ENCODE data around the gene CD44. TPM values are rescaled to one million over a fixed set of nuclear protein-coding genes. Genes with fewer than 3 reads are reported as not detected.
A peak's percentile ranks its signal among the peaks of the same experiment; 100 is the strongest.
"Not testable (repeated sequence)": the region's sequence is repeated elsewhere in the genome, so short reads cannot be mapped to it uniquely, and the experiment has no call there.

Gene CD44
- total RNA-seq, 1 donor from 2014 or later = 613 TPM

GRCh38 chr11:35218956-35219355 lies 80.0 kb downstream of the CD44 start:
- H3K27ac ChIP-seq = no peak overlapping the region
- H3K27me3 ChIP-seq (ENCODE audit: low read depth) = no peaks in the 10 kb centered on the region
- H3K4me1 ChIP-seq = peaks cover 8% of the 10 kb centered on the region
- no peak for TF ChIP-seq CTCF (IDR thresholded peaks at IDR 0.05)
- ATAC-seq = no peak
- intact Hi-C loops (cut with DNase I) = no loop called here
- no peak for DNase-seq
- H3K4me3 ChIP-seq = no peak overlapping the region
- H3K36me3 ChIP-seq = peaks cover 94% of the 10 kb centered on the region
- no peaks in the 10 kb centered on the region for H3K9me3 ChIP-seq

GRCh38 chr11:35223371-35223796 lies 84.4 kb downstream of the CD44 start:
- no peak overlapping the region for H3K27ac ChIP-seq
- H3K4me1 ChIP-seq = peaks cover 9% of the 10 kb centered on the region
- DNase-seq (no peak), ATAC-seq (no peak)
- no peaks in the 10 kb centered on the region for H3K9me3 ChIP-seq
- intact Hi-C loops (cut with DNase I) = no loop called here
- no peak for TF ChIP-seq CTCF (IDR thresholded peaks at IDR 0.05)
- no peak overlapping the region for H3K4me3 ChIP-seq
- H3K36me3 ChIP-seq = peaks cover 87% of the 10 kb centered on the region
- no peaks in the 10 kb centered on the region for H3K27me3 ChIP-seq (ENCODE audit: low read depth)

- H3K27me3 ChIP-seq (ENCODE audit: low read depth) = no peaks in the 10 kb centered on the region
- no peak overlapping the region for H3K27ac ChIP-seq
- DNase-seq (no peak), ATAC-seq (no peak)
- H3K36me3 ChIP-seq = peaks cover 86% of the 10 kb centered on the region
- H3K4me1 ChIP-seq = peaks cover 15% of the 10 kb centered on the region
- no peaks in the 10 kb centered on the region for H3K9me3 ChIP-seq
- intact Hi-C loops (cut with DNase I) = no loop called here
- no peak overlapping the region for H3K4me3 ChIP-seq
- no peak for TF ChIP-seq CTCF (IDR thresholded peaks at IDR 0.05)
Measured at GRCh38 chr11:35223991-35224390, 85.0 kb downstream of the CD44 start.

- peaks cover 86% of the 10 kb centered on the region for H3K36me3 ChIP-seq
Measured at GRCh38 chr11:35225946-35226520, 87.1 kb downstream of the CD44 start.

GRCh38 chr11:35226756-35227155 lies 87.8 kb downstream of the CD44 start:
- H3K27me3 ChIP-seq (ENCODE audit: low read depth); ATAC-seq; DNase-seq; intact Hi-C loops (cut with DNase I); H3K4me3 ChIP-seq; H3K9me3 ChIP-seq: not testable (repeated sequence)
- H3K4me1 ChIP-seq = peaks cover 22% of the 10 kb centered on the region
- H3K27ac ChIP-seq = peak overlapping the region; percentile 0
- peaks cover 81% of the 10 kb centered on the region for H3K36me3 ChIP-seq

More at GRCh38 chr11:35225946-35226520, 87.1 kb downstream of the CD44 start:
- no peak for DNase-seq
- TF ChIP-seq CTCF (IDR thresholded peaks at IDR 0.05) = no peak
- Histone ChIP-seq H3K27me3 (ENCODE audit: low read depth) (no peaks in the 10 kb centered on the region), H3K4me3 (no peak overlapping the region), H3K9me3 (no peaks in the 10 kb centered on the region), H3K4me1 (peaks cover 17% of the 10 kb centered on the region), H3K27ac (peak overlapping the region; percentile 0)
- intact Hi-C loops (cut with DNase I) = no loop called here
- ATAC-seq = no peak

- intact Hi-C loops (cut with DNase I) = no loop called here
- Histone ChIP-seq H3K4me3 (no peak overlapping the region), H3K36me3 (peaks cover 71% of the 10 kb centered on the region), H3K27me3 (ENCODE audit: low read depth) (no peaks in the 10 kb centered on the region), H3K9me3 (no peaks in the 10 kb centered on the region), H3K27ac (peak overlapping the region; percentile 46), H3K4me1 (peaks cover 31% of the 10 kb centered on the region)
- TF ChIP-seq CTCF (IDR thresholded peaks at IDR 0.05) = no peak
- DNase-seq (no peak), ATAC-seq (peak; percentile 72 to 85)
Measured at GRCh38 chr11:35227576-35228327, 88.8 kb downstream of the CD44 start.
